ENCODE measurements around the gene BTAF1. TPM values are rescaled to one million over a fixed set of nuclear protein-coding genes. Genes with fewer than 3 reads are reported as not detected.
A peak's percentile ranks its signal among the peaks of the same experiment; 100 is the strongest.

The BTAF1 gene
- total RNA-seq, 1 experiment from 2014 or later = 49.6 TPM

DNA sequence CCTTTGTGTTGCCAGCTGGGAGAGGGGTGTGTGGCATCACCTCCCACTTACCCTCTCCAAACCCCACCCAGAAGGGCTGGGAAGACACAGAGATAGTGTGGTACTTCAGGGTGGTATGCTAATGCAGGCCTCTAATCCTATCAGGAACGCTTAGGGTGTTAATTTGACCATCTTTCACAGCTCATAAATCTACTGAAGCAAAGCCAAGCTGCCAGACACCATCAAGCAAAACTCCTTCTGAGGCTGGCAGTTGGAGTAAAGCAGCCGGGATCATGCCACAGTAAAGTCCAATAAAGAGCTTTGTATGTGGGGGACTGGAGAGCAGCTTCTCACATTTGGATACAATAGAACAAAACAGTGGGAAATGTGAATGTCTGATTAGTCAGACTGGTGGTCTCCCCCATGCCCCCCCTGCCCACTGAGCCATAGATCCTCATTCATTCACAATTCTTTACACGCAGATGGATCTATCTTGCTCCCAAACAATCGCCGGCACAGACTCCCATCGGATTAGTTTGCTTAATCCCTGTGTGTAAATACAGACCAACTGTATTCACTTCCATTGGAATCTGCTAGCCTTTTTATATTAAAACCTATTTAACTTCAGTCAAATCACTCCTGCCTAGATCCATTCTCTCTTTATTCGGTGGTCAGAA is 43.9 kb upstream of the BTAF1 start (continued):
- TF ChIP-seq, protein P1, sequence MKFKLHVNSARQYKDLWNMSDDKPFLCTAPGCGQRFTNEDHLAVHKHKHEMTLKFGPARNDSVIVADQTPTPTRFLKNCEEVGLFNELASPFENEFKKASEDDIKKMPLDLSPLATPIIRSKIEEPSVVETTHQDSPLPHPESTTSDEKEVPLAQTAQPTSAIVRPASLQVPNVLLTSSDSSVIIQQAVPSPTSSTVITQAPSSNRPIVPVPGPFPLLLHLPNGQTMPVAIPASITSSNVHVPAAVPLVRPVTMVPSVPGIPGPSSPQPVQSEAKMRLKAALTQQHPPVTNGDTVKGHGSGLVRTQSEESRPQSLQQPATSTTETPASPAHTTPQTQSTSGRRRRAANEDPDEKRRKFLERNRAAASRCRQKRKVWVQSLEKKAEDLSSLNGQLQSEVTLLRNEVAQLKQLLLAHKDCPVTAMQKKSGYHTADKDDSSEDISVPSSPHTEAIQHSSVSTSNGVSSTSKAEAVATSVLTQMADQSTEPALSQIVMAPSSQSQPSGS (CRISPR knock-in tag; IDR thresholded peaks at IDR 0.05; ENCODE audit: borderline replicate concordance, low read depth) = no peak
- no peak for TF ChIP-seq AR (CRISPR knock-in tag; IDR thresholded peaks at IDR 0.05)
- no peak for TF ChIP-seq CDX4 (CRISPR knock-in tag; IDR thresholded peaks at IDR 0.05; ENCODE audit: borderline replicate concordance)
- TF ChIP-seq ZNF317 (CRISPR knock-in tag; IDR thresholded peaks at IDR 0.05; ENCODE audit: borderline replicate concordance, low read depth) = no peak
- no peak for TF ChIP-seq ZBTB21 (CRISPR knock-in tag; IDR thresholded peaks at IDR 0.05; ENCODE audit: borderline replicate concordance)
- TF ChIP-seq, protein P2, sequence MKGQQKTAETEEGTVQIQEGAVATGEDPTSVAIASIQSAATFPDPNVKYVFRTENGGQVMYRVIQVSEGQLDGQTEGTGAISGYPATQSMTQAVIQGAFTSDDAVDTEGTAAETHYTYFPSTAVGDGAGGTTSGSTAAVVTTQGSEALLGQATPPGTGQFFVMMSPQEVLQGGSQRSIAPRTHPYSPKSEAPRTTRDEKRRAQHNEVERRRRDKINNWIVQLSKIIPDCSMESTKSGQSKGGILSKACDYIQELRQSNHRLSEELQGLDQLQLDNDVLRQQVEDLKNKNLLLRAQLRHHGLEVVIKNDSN (CRISPR knock-in tag; IDR thresholded peaks at IDR 0.05) = no peak
- no peak for TF ChIP-seq ATF6 (CRISPR knock-in tag; IDR thresholded peaks at IDR 0.05)

DNA sequence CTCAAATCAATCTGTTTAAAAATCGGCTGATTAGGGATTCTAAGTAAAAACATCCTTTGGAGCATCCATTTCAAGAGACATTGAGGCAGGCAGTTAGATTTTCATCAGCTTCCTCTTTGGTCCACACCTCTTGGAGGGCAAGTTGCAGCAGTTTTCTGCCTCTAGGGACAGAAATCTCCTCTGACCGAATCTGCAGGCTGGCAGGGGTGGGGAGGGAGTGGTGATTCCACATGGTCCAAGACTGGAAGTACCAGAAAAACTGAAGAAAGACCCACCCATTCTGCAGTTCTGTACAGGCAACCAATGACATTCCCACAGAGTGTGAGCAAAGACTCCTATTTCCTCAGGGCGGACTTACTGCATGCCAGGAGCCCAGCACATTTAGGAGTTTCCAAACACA is 43.3 kb upstream of the BTAF1 start:
- ChIA-PET POLR2A (no interaction called here), CTCF (interaction anchor here (0.6 to 1.7 kb wide), 8 partner anchors 15 to 122 kb away, joined by 3 to 9 read pairs (median 4); partner anchors contain the start of gene TNKS2)
- no peak overlapping the region for H3K4me3 Mint-ChIP-seq
- ATAC-seq = peak; percentile 56
- H3K27ac Mint-ChIP-seq = peak overlapping the region; percentile 42; the same call in 1 of the 2 replicates
- H3K36me3 Mint-ChIP-seq = peaks cover 4% of the 10 kb centered on the region; the same call in 1 of the 2 replicates
- peaks cover 40% of the 10 kb centered on the region for H3K4me1 Mint-ChIP-seq
- peaks cover 3% of the 10 kb centered on the region for H3K9me3 Mint-ChIP-seq
- no peaks in the 10 kb centered on the region for H3K27me3 Mint-ChIP-seq (ENCODE audit: low read depth)
- DNase-seq (ENCODE audit: low spot score) = no peak
- no peak for TF ChIP-seq USF2 (CRISPR knock-in tag; IDR thresholded peaks at IDR 0.05)
- no peak for TF ChIP-seq NFYB (CRISPR knock-in tag; conservative IDR thresholded peaks at IDR 0.05; ENCODE audit: low read depth)
- TF ChIP-seq ELF4 (CRISPR knock-in tag; IDR thresholded peaks at IDR 0.05; ENCODE audit: low read depth) = no peak
- TF ChIP-seq ESRRA (CRISPR knock-in tag; IDR thresholded peaks at IDR 0.05; ENCODE audit: borderline replicate concordance) = no peak
- TF ChIP-seq RELA (CRISPR knock-in tag; IDR thresholded peaks at IDR 0.05; ENCODE audit: borderline replicate concordance) = no peak
- no peak for TF ChIP-seq ATF6 (CRISPR knock-in tag; IDR thresholded peaks at IDR 0.05)
- TF ChIP-seq ZNF232 (CRISPR knock-in tag; IDR thresholded peaks at IDR 0.05) = no peak
- TF ChIP-seq MXD4 (CRISPR knock-in tag; IDR thresholded peaks at IDR 0.05; ENCODE audit: borderline replicate concordance) = no peak
- no peak for TF ChIP-seq TP53 (CRISPR knock-in tag; IDR thresholded peaks at IDR 0.05)
- no peak for TF ChIP-seq CREB1 (CRISPR knock-in tag; IDR thresholded peaks at IDR 0.05)
- no peak for TF ChIP-seq TEAD1 (CRISPR knock-in tag; IDR thresholded peaks at IDR 0.05)
- TF ChIP-seq, protein P3, sequence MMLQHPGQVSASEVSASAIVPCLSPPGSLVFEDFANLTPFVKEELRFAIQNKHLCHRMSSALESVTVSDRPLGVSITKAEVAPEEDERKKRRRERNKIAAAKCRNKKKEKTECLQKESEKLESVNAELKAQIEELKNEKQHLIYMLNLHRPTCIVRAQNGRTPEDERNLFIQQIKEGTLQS (CRISPR knock-in tag; conservative IDR thresholded peaks at IDR 0.05) = no peak
- TF ChIP-seq, protein P4, sequence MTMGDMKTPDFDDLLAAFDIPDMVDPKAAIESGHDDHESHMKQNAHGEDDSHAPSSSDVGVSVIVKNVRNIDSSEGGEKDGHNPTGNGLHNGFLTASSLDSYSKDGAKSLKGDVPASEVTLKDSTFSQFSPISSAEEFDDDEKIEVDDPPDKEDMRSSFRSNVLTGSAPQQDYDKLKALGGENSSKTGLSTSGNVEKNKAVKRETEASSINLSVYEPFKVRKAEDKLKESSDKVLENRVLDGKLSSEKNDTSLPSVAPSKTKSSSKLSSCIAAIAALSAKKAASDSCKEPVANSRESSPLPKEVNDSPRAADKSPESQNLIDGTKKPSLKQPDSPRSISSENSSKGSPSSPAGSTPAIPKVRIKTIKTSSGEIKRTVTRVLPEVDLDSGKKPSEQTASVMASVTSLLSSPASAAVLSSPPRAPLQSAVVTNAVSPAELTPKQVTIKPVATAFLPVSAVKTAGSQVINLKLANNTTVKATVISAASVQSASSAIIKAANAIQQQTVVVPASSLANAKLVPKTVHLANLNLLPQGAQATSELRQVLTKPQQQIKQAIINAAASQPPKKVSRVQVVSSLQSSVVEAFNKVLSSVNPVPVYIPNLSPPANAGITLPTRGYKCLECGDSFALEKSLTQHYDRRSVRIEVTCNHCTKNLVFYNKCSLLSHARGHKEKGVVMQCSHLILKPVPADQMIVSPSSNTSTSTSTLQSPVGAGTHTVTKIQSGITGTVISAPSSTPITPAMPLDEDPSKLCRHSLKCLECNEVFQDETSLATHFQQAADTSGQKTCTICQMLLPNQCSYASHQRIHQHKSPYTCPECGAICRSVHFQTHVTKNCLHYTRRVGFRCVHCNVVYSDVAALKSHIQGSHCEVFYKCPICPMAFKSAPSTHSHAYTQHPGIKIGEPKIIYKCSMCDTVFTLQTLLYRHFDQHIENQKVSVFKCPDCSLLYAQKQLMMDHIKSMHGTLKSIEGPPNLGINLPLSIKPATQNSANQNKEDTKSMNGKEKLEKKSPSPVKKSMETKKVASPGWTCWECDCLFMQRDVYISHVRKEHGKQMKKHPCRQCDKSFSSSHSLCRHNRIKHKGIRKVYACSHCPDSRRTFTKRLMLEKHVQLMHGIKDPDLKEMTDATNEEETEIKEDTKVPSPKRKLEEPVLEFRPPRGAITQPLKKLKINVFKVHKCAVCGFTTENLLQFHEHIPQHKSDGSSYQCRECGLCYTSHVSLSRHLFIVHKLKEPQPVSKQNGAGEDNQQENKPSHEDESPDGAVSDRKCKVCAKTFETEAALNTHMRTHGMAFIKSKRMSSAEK (CRISPR knock-in tag; IDR thresholded peaks at IDR 0.05; ENCODE audit: borderline replicate concordance) = no peak
